HepG2 (cell line): ENCODE results near the gene RBM47. TPM values are rescaled to one million over a fixed set of nuclear protein-coding genes. Genes with fewer than 3 reads are reported as not detected.
A peak's percentile ranks its signal among the peaks of the same experiment; 100 is the strongest.

Experiments used
- ATAC-seq: fragments of 200-7000 bp; cut with Tn5 transposase; 3 replicates; pipeline ENCODE4 v1.9.1; 2020; ENCODE audit warnings: mild to moderate bottlenecking, moderate library complexity
- BruUV-seq: library from RNA; stranded (reverse); fragments of 400-500 nt; replicated peaks from 2 replicates; lab custom pipeline; 2021; lab: Mats Ljungman, UMichigan
- CTCF ChIA-PET: fragments of 300-600 bp; formaldehyde crosslinking; extraction: SDS; loops from one replicate; lab custom pipeline; 2021; ENCODE audit warnings: low total read pairs, inconsistent platforms, low intra/inter-chr PET ratio; lab: Yijun Ruan, JAX
- POLR2A ChIA-PET: fragments of 350-600 bp; sonication (Branson Sonifier 250); formaldehyde crosslinking; loops from one replicate; lab custom pipeline; 2020; ENCODE audit warnings: antibody characterized with exemption, inconsistent platforms; lab: Yijun Ruan, JAX
- DNase-seq: peaks from one replicate; pipeline ENCODE4 v3.0.0-alpha.2; 2015; ENCODE audit warnings: low spot score
- FAIRE-seq: peaks from 3 replicates; lab custom pipeline; 2011; peaks lifted over from hg19 to GRCh38; lab: Jason Lieb, UNC
- H2AFZ ChIP-seq: one replicate; pipeline ENCODE4 v1.6.1; 2011; ENCODE audit warnings: low read length, inconsistent platforms
- H3K27ac ChIP-seq: fragments of 300-600 bp; 3 replicates; pipeline ENCODE4 v1.8.0; 2011; ENCODE audit warnings: mixed run types, mild to moderate bottlenecking, mixed read lengths, low read length, inconsistent platforms; ENCODE audit not compliant: insufficient read depth; ENCODE audit errors: extremely low read length
- H3K27me3 ChIP-seq, 2 experiments: fragments of 200-600 bp in 1 of 2; 2 replicates in 1 of 2; 3 replicates in 1 of 2; pipeline versions ENCODE4 v1.6.0 to v1.8.0; 2011; ENCODE audit warnings: low read length in 2 of 2, mild to moderate bottlenecking in 2 of 2, moderate library complexity in 2 of 2, inconsistent platforms in 1 of 2; ENCODE audit not compliant: insufficient read depth in 2 of 2, control insufficient read depth in 1 of 2
- H3K36me3 ChIP-seq, 2 experiments: fragments of 200-600 bp in 1 of 2; replicated peaks in 1 of 2; 2 replicates in 1 of 2; 3 replicates in 1 of 2; pipeline versions ENCODE4 v1.5.1 to v1.8.0; 2011; ENCODE audit warnings: low read length in 2 of 2, inconsistent platforms in 1 of 2; ENCODE audit not compliant: insufficient read depth in 2 of 2, control insufficient read depth in 1 of 2
- H3K4me1 ChIP-seq: 2 replicates; pipeline ENCODE4 v1.5.1; 2012; ENCODE audit warnings: low read length, inconsistent platforms; ENCODE audit not compliant: insufficient read depth
- H3K4me2 ChIP-seq: 2 replicates; pipeline ENCODE4 v1.6.0; 2011; ENCODE audit warnings: low read depth, low read length, inconsistent platforms
- H3K4me3 ChIP-seq, 3 experiments: fragments of 200-600 bp in 1 of 3; sonication (generic), shearing (Covaris generic) in 1 of 3; replicated peaks in 1 of 3; 2 replicates each; pipeline ENCODE4 v1.5.1; 2011 to 2016; ENCODE audit warnings: low read length in 3 of 3, inconsistent platforms in 2 of 3, low read depth in 2 of 3, mild to moderate bottlenecking in 2 of 3, control low read depth in 1 of 3, mixed read lengths in 1 of 3; ENCODE audit not compliant: insufficient read depth in 1 of 3
- H3K79me2 ChIP-seq: one replicate; pipeline ENCODE4 v1.6.1; 2011; ENCODE audit warnings: low read length, inconsistent platforms; ENCODE audit not compliant: insufficient read depth
- H3K9ac ChIP-seq: 2 replicates; pipeline ENCODE4 v1.6.0; 2011; ENCODE audit warnings: mild to moderate bottlenecking, low read depth, low read length, inconsistent platforms; ENCODE audit not compliant: insufficient read depth
- H3K9me3 ChIP-seq: 2 replicates; pipeline ENCODE4 v1.5.1; 2012; ENCODE audit warnings: mild to moderate bottlenecking, low read length
- H4K20me1 ChIP-seq: 2 replicates; pipeline ENCODE4 v1.6.0; 2011; ENCODE audit warnings: inconsistent platforms, mild to moderate bottlenecking, low read length, moderate library complexity; ENCODE audit not compliant: insufficient read depth
- IRX3 ChIP-seq: sonication (generic); formaldehyde crosslinking; IDR thresholded peaks from 2 replicates; pipeline ENCODE4 v1.8.1; 2023; ENCODE audit warnings: mild to moderate bottlenecking, low read depth, missing genetic modification reagents, borderline replicate concordance
- STAT5B ChIP-seq: sonication (generic); formaldehyde crosslinking; IDR thresholded peaks from 2 replicates; pipeline ENCODE4 v1.4.0; 2020; ENCODE audit warnings: missing genetic modification reagents
- ZNF138 ChIP-seq: sonication (generic); formaldehyde crosslinking; IDR thresholded peaks from 2 replicates; pipeline ENCODE4 v1.5.0; 2020; ENCODE audit warnings: mild to moderate bottlenecking, low read depth, missing genetic modification reagents
- ZNF576 ChIP-seq: sonication (generic); formaldehyde crosslinking; IDR thresholded peaks from 2 replicates; pipeline ENCODE4 v1.4.0; 2020; ENCODE audit warnings: mild to moderate bottlenecking, missing genetic modification reagents
- ZNF850 ChIP-seq: sonication (generic); formaldehyde crosslinking; conservative IDR thresholded peaks from 2 replicates; pipeline ENCODE4 v1.9.0; 2021; ENCODE audit warnings: mild to moderate bottlenecking, missing genetic modification reagents
- WGBS: methylation state at CpG from one replicate; pipeline ENCODE4 v1.1.6; 2017; ENCODE audit warnings: low lambda C conversion rate; 5-methylcytosine and 5-hydroxymethylcytosine counted together
- in situ Hi-C: cut with HindIII; loops from 2 replicates; pipeline ENCODE4 v1.10.0; 2017; ENCODE audit warnings: low pct_unique_long_range_greater_than_20kb; ENCODE audit not compliant: extremely low pct_ligation_motif_present
- intact Hi-C: fragments of 100-400 bp; cut with micrococcal nuclease; formaldehyde crosslinking; loops from one replicate; pipeline ENCODE4 v1.10.0; 2022; ENCODE audit not compliant: unreplicated experiment
- polyA plus RNA-seq, 8 experiments: library from polyadenylated mRNA; depleted of rRNA in 3 of 8; stranded (reverse) in 7 of 8; unstranded in 1 of 8; fragments of >200 nt; fragmentation: Illumina TruSeq in 4 of 8; extraction: Trizol in 4 of 8; gene quantifications; 2 replicates each; pipeline versions ENCODE4 v1.2.1 to v1.2.3, GENCODE V29; 2011 to 2016; ENCODE audit warnings: low read depth in 4 of 8, missing spikeins in 1 of 8, mixed read lengths in 1 of 8; ENCODE audit not compliant: insufficient read depth in 1 of 8
- total RNA-seq, 5 experiments: library from RNA; depleted of rRNA; stranded (reverse); fragments of >200 nt; fragmentation: Illumina TruSeq; extraction: Trizol; gene quantifications; 2 replicates each; pipeline ENCODE4 v1.2.3, GENCODE V29; 2016; ENCODE audit warnings: low read depth in 1 of 5
- TF ChIP-seq, protein P1 (sequence below): sonication (generic); formaldehyde crosslinking; IDR thresholded peaks from 2 replicates; pipeline ENCODE4 v1.5.0; 2020; ENCODE audit warnings: mild to moderate bottlenecking, missing genetic modification reagents, borderline replicate concordance
- TF ChIP-seq, protein P2 (sequence below), 2 experiments: fragments of 450-650 bp in 1 of 2; sonication (generic) in 1 of 2; formaldehyde crosslinking in 1 of 2; IDR thresholded peaks; 2 replicates each; pipeline versions ENCODE4 v1.6.1 to v1.8.0; 2016 to 2022; ENCODE audit warnings: antibody characterized with exemption in 1 of 2, mild to moderate bottlenecking in 1 of 2, missing genetic modification reagents in 1 of 2
- TF ChIP-seq, protein P3 (sequence below): IDR thresholded peaks from 2 replicates; pipeline ENCODE4 v1.6.1; 2016; ENCODE audit warnings: low read depth, control low read depth

The RBM47 gene
- total and polyA plus RNA-seq, 2 of the 13 experiments (the other 11 are each of a cell fraction or from before 2014, with no cell fraction given) = 1.2 to 2.5 TPM

DNA sequence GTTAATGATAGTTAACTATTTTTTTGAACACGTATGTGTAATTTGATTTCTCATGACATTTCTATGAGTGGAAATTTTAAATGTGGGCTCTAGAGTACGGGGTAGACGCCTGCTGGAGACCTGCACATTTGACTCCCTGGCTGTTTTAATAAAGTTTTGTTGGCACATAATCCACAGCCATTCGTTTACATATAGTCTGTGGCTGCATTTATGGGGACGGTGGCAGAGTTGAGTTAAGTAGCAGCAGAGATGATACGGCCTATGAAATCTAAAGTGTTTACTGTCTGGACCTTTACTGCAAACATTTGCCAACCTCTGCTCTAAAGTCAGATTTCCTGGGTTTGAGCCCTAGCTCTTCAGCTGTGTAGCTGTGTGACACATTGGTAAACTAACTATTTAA lies 175.8 kb downstream of the RBM47 start:
- H3K9ac ChIP-seq = no peak overlapping the region
- in situ Hi-C loops (no loop called here), intact Hi-C loops (no loop called here)
- no peak overlapping the region for H3K4me2 ChIP-seq
- H4K20me1 ChIP-seq = no peaks in the 10 kb centered on the region
- H3K4me3 ChIP-seq = no peak overlapping the region
- ChIA-PET POLR2A (no interaction called here), CTCF (no interaction called here)
- H3K9me3 ChIP-seq = no peaks in the 10 kb centered on the region
- H3K27me3 ChIP-seq = no peaks in the 10 kb centered on the region; a peak in 1 of 5 replicates
- DNase-seq (no peak), FAIRE-seq (no peak)
- H3K4me1 ChIP-seq = peaks cover 37% of the 10 kb centered on the region
- no peaks in the 10 kb centered on the region for H3K36me3 ChIP-seq
- 85% methylated on average over 6 of the region's 6 CpGs for WGBS
- H3K27ac ChIP-seq = no peak overlapping the region
- BruUV-seq = no TSS peak
- no peaks in the 10 kb centered on the region for H3K79me2 ChIP-seq
- TF ChIP-seq, protein P1, sequence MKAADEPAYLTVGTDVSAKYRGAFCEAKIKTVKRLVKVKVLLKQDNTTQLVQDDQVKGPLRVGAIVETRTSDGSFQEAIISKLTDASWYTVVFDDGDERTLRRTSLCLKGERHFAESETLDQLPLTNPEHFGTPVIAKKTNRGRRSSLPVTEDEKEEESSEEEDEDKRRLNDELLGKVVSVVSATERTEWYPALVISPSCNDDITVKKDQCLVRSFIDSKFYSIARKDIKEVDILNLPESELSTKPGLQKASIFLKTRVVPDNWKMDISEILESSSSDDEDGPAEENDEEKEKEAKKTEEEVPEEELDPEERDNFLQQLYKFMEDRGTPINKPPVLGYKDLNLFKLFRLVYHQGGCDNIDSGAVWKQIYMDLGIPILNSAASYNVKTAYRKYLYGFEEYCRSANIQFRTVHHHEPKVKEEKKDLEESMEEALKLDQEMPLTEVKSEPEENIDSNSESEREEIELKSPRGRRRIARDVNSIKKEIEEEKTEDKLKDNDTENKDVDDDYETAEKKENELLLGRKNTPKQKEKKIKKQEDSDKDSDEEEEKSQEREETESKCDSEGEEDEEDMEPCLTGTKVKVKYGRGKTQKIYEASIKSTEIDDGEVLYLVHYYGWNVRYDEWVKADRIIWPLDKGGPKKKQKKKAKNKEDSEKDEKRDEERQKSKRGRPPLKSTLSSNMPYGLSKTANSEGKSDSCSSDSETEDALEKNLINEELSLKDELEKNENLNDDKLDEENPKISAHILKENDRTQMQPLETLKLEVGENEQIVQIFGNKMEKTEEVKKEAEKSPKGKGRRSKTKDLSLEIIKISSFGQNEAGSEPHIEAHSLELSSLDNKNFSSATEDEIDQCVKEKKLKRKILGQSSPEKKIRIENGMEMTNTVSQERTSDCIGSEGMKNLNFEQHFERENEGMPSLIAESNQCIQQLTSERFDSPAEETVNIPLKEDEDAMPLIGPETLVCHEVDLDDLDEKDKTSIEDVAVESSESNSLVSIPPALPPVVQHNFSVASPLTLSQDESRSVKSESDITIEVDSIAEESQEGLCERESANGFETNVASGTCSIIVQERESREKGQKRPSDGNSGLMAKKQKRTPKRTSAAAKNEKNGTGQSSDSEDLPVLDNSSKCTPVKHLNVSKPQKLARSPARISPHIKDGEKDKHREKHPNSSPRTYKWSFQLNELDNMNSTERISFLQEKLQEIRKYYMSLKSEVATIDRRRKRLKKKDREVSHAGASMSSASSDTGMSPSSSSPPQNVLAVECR (CRISPR knock-in tag) = no peak
- TF ChIP-seq ZNF850 (CRISPR knock-in tag) (no peak), STAT5B (CRISPR knock-in tag) (no peak), IRX3 (no peak), ZNF138 (CRISPR knock-in tag) (no peak), ZNF576 (CRISPR knock-in tag) (no peak)
- TF ChIP-seq, protein P2, sequence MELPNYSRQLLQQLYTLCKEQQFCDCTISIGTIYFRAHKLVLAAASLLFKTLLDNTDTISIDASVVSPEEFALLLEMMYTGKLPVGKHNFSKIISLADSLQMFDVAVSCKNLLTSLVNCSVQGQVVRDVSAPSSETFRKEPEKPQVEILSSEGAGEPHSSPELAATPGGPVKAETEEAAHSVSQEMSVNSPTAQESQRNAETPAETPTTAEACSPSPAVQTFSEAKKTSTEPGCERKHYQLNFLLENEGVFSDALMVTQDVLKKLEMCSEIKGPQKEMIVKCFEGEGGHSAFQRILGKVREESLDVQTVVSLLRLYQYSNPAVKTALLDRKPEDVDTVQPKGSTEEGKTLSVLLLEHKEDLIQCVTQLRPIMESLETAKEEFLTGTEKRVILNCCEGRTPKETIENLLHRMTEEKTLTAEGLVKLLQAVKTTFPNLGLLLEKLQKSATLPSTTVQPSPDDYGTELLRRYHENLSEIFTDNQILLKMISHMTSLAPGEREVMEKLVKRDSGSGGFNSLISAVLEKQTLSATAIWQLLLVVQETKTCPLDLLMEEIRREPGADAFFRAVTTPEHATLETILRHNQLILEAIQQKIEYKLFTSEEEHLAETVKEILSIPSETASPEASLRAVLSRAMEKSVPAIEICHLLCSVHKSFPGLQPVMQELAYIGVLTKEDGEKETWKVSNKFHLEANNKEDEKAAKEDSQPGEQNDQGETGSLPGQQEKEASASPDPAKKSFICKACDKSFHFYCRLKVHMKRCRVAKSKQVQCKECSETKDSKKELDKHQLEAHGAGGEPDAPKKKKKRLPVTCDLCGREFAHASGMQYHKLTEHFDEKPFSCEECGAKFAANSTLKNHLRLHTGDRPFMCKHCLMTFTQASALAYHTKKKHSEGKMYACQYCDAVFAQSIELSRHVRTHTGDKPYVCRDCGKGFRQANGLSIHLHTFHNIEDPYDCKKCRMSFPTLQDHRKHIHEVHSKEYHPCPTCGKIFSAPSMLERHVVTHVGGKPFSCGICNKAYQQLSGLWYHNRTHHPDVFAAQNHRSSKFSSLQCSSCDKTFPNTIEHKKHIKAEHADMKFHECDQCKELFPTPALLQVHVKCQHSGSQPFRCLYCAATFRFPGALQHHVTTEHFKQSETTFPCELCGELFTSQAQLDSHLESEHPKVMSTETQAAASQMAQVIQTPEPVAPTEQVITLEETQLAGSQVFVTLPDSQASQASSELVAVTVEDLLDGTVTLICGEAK (IDR thresholded peaks at IDR 0.05) = peak; percentile 47; the same call in 1 of the 2 replicates
- TF ChIP-seq, protein P2 (CRISPR knock-in tag; IDR thresholded peaks at IDR 0.05) = peak; percentile 95
- TF ChIP-seq, protein P3, sequence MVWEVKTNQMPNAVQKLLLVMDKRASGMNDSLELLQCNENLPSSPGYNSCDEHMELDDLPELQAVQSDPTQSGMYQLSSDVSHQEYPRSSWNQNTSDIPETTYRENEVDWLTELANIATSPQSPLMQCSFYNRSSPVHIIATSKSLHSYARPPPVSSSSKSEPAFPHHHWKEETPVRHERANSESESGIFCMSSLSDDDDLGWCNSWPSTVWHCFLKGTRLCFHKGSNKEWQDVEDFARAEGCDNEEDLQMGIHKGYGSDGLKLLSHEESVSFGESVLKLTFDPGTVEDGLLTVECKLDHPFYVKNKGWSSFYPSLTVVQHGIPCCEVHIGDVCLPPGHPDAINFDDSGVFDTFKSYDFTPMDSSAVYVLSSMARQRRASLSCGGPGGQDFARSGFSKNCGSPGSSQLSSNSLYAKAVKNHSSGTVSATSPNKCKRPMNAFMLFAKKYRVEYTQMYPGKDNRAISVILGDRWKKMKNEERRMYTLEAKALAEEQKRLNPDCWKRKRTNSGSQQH = no peak
- TF ChIP-seq, all 625 proteins: peak for 1
- no peak for ATAC-seq
- H2AFZ ChIP-seq = no peak overlapping the region
